CD4-positive, alpha-beta memory T cell (primary cell): ENCODE results near the gene SNED1. TPM values are rescaled to one million over a fixed set of nuclear protein-coding genes. Genes with fewer than 3 reads are reported as not detected.
A peak's percentile ranks its signal among the peaks of the same experiment; 100 is the strongest.

Experiments
- CTCF ChIA-PET: fragments of 350-600 bp; sonication (Branson Sonifier 250); formaldehyde crosslinking; loops from one replicate; lab custom pipeline; 2021; ENCODE audit warnings: inconsistent platforms; ENCODE audit not compliant: partially characterized antibody; lab: Charles Lee
- POLR2A ChIA-PET: fragments of 350-600 bp; sonication (Branson Sonifier 250); formaldehyde crosslinking; loops from one replicate; lab custom pipeline; 2021; ENCODE audit not compliant: partially characterized antibody; lab: Charles Lee
- DNase-seq, 5 donors: peaks; one replicate each; pipeline versions ENCODE4 v3.0.0 to v3.0.0-alpha.2; 2020 to 2022; ENCODE audit warnings: mixed read lengths in 1 of 5
- H3K27ac ChIP-seq: one replicate; pipeline ENCODE4 v1.7.0; 2013; ENCODE audit warnings: low read depth, low read length
- H3K27me3 ChIP-seq: 2 replicates; pipeline ENCODE4 v1.7.0; 2013; ENCODE audit warnings: mild to moderate bottlenecking, low read length, moderate library complexity; ENCODE audit not compliant: insufficient read depth
- H3K36me3 ChIP-seq: 2 replicates; pipeline ENCODE4 v1.7.0; 2013; ENCODE audit warnings: mild to moderate bottlenecking, low read length, moderate library complexity; ENCODE audit not compliant: insufficient read depth
- H3K4me1 ChIP-seq: 2 replicates; pipeline ENCODE4 v1.7.0; 2013; ENCODE audit warnings: mild to moderate bottlenecking, low read length, moderate library complexity; ENCODE audit not compliant: insufficient read depth
- H3K4me3 ChIP-seq, 2 donors: one replicate each; pipeline ENCODE4 v1.7.0; 2013; ENCODE audit warnings: low read length in 2 of 2, mild to moderate bottlenecking in 1 of 2
- H3K9me3 ChIP-seq, 2 donors: one replicate each; pipeline ENCODE4 v1.7.0; 2013; ENCODE audit warnings: low read length in 2 of 2, control low read depth in 1 of 2; ENCODE audit not compliant: control insufficient read depth in 1 of 2
- H3K27ac Mint-ChIP-seq, 7 donors: one replicate each; pipeline ENCODE4 v1.8.0; 2020 to 2021; ENCODE audit warnings: mixed read lengths in 7 of 7, mild to moderate bottlenecking in 6 of 7, inconsistent platforms in 3 of 7, moderate library complexity in 3 of 7
- H3K27me3 Mint-ChIP-seq, 2 donors: one replicate each; pipeline ENCODE4 v1.8.0; 2020 to 2021; ENCODE audit warnings: mixed read lengths in 2 of 2
- H3K36me3 Mint-ChIP-seq, 2 donors: one replicate each; pipeline ENCODE4 v1.8.0; 2020 to 2021; ENCODE audit warnings: mixed read lengths in 2 of 2, inconsistent platforms in 1 of 2, mild to moderate bottlenecking in 1 of 2
- H3K4me1 Mint-ChIP-seq, 4 donors: one replicate each; pipeline ENCODE4 v1.8.0; 2020 to 2021; ENCODE audit warnings: mixed read lengths in 4 of 4, mild to moderate bottlenecking in 1 of 4
- H3K4me3 Mint-ChIP-seq, 8 donors: one replicate each; pipeline ENCODE4 v1.8.0; 2020 to 2021; ENCODE audit warnings: mixed read lengths in 8 of 8, mild to moderate bottlenecking in 7 of 8, moderate library complexity in 6 of 8, inconsistent platforms in 3 of 8
- H3K9me3 Mint-ChIP-seq, 8 donors: one replicate each; pipeline ENCODE4 v1.8.0; 2020 to 2021; ENCODE audit warnings: mixed read lengths in 8 of 8, mild to moderate bottlenecking in 5 of 8, inconsistent platforms in 3 of 8, moderate library complexity in 1 of 8
- intact Hi-C: fragments of 100-400 bp; cut with micrococcal nuclease; formaldehyde crosslinking; loops from one replicate; pipeline ENCODE4 v1.15.1; 2023
- polyA plus RNA-seq, 2 donors: library from polyadenylated mRNA; unstranded; fragments of 300-500 nt; fragmentation: Illumina TruSeq; gene quantifications; one replicate each; pipeline ENCODE4 v1.2.3, GENCODE V29; 2021
- total RNA-seq, 2 experiments: library from RNA; stranded (reverse); gene quantifications; one replicate each; pipeline ENCODE4 v1.2.3, GENCODE V29; 2021

SNED1 gene
- total and polyA plus RNA-seq, 4 experiments from 2014 or later, result 1.6 to 90.1 (median 44.2) TPM

DNA sequence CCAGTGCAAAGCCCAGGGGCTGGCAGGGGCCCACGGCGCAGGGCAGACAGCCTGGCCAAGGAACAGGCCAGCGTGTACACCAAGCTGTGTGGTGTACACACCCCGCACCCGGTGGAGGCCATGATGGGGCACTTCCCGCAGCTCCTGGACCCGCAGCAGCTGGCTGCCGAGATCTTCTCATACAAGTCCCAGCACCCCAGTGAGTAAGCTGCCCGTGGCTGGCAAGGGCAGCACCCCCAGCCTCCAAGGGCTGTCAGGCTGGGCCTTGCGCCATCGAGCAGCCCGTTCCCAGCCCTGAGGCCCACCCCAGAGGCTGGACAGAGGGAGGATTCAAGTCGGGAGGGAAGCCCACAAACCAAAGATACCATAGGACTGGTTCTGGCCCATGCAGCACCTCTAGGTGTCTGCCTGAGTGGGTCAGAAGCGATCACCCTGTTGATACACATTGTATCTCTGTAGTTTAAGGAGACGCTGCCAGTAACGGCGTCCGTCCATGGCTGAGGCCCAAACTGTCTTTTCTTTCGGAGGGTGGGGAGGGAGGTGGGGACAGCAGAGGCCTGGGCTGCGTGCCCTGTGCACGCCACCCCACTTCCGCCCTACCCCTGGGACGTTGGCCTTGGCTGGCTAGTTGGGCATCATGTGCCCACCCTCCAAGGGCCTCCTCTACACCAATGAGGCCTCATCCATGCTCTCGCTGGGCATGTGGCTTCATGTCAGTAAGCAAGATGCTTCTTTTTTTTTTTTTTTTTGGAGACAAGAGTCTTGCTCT lies 120.5 kb downstream of the SNED1 start:
- Mint-ChIP-seq H3K27ac (no peak overlapping the region), H3K36me3 (peaks cover 44 to 61% of the 10 kb centered on the region in 2 donors), H3K4me3 (no peak overlapping the region), H3K4me1 (peaks cover 4 to 20% (median 8%) of the 10 kb centered on the region in 4 donors), H3K9me3 (no peaks in the 10 kb centered on the region), H3K27me3 (no peaks in the 10 kb centered on the region)
- no peak for DNase-seq
- Histone ChIP-seq H3K27ac (no peak overlapping the region), H3K27me3 (no peaks in the 10 kb centered on the region), H3K9me3 (no peaks in the 10 kb centered on the region), H3K4me3 (no peak overlapping the region), H3K36me3 (peaks cover 10% of the 10 kb centered on the region), H3K4me1 (peaks cover 5% of the 10 kb centered on the region)
- intact Hi-C loops, result no loop called here
- CTCF ChIA-PET, result no interaction called here
- POLR2A ChIA-PET, result no interaction called here

DNA sequence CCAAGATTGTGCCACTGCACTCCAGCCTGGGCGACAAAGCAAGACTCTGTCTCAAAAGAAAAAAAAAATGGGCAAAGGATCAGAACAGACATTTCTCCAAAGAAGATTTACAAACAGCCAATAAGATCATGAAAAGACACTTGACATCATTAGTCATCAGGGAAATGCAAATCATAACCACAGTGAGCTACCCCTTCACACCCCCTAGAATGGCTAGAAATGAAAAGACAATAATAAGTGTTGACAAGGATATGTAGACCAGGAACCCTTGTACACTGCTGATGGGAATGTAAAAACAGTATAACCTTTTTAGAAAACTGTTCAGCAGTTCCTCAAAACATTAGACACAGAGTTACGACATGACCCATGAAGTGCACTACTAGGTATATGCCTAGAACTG lies 122.0 kb downstream of the SNED1 start:
- H3K36me3 Mint-ChIP-seq, result peaks cover 36 to 50% of the 10 kb centered on the region in 2 donors
- peaks cover 6 to 21% (median 13%) of the 10 kb centered on the region in 4 donors for H3K4me1 Mint-ChIP-seq
- Histone ChIP-seq H3K27me3 (no peaks in the 10 kb centered on the region), H3K4me3 (no peak overlapping the region), H3K36me3 (peaks cover 13% of the 10 kb centered on the region), H3K4me1 (peaks cover 14% of the 10 kb centered on the region), H3K9me3 (no peaks in the 10 kb centered on the region), H3K27ac (no peak overlapping the region)
- CTCF ChIA-PET, result no interaction called here
- H3K4me3 Mint-ChIP-seq, result no peak overlapping the region
- no peak overlapping the region for H3K27ac Mint-ChIP-seq
- no peaks in the 10 kb centered on the region for H3K9me3 Mint-ChIP-seq
- H3K27me3 Mint-ChIP-seq, result no peaks in the 10 kb centered on the region
- POLR2A ChIA-PET, result interaction anchor here (0.6 kb wide), 1 partner anchor 18 kb away, joined by 3 read pairs; no protein-coding TSS in a partner anchor
- no peak for DNase-seq
- intact Hi-C loops, result no loop called here

DNA sequence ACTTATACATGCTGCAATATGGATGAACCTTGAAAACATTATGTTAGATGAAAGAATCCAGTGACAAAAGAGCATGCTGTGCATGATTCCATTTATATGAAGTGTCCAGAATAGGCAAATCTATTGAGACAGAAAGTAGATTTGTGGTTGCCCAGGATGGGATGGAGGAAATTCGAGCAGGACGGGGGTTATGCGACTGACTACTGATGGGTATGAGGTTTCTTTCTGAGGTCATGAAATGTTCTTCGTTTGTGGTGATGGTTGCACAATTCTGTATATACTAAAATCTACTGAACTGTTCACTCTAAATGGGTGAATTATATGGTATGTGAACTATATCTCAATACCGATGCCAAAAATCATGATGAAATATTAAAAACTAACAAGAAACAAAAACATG lies 122.6 kb downstream of the SNED1 start:
- Mint-ChIP-seq H3K27ac (peak overlapping the region in 3 of 7 donors; percentile 2 to 85 (median 18)), H3K4me3 (no peak overlapping the region), H3K27me3 (no peaks in the 10 kb centered on the region), H3K36me3 (peaks cover 34 to 50% of the 10 kb centered on the region in 2 donors), H3K4me1 (peaks cover 6 to 22% (median 16%) of the 10 kb centered on the region in 4 donors), H3K9me3 (no peaks in the 10 kb centered on the region)
- Histone ChIP-seq H3K27ac (no peak overlapping the region), H3K27me3 (no peaks in the 10 kb centered on the region), H3K4me3 (no peak overlapping the region), H3K36me3 (peaks cover 13% of the 10 kb centered on the region), H3K4me1 (peaks cover 19% of the 10 kb centered on the region), H3K9me3 (no peaks in the 10 kb centered on the region)
- DNase-seq, result no peak
- CTCF ChIA-PET, result interaction anchor here (1.3 kb wide), 1 partner anchor 28 kb away, joined by 6 read pairs; the partner anchor contains the start of gene PASK
- intact Hi-C loops, result no loop called here
- POLR2A ChIA-PET, result interaction anchor here (0.6 to 1.3 kb wide), 3 partner anchors 8 to 19 kb away, joined by 3 to 5 read pairs (median 5); partner anchors contain the start of gene MTERF4

DNA sequence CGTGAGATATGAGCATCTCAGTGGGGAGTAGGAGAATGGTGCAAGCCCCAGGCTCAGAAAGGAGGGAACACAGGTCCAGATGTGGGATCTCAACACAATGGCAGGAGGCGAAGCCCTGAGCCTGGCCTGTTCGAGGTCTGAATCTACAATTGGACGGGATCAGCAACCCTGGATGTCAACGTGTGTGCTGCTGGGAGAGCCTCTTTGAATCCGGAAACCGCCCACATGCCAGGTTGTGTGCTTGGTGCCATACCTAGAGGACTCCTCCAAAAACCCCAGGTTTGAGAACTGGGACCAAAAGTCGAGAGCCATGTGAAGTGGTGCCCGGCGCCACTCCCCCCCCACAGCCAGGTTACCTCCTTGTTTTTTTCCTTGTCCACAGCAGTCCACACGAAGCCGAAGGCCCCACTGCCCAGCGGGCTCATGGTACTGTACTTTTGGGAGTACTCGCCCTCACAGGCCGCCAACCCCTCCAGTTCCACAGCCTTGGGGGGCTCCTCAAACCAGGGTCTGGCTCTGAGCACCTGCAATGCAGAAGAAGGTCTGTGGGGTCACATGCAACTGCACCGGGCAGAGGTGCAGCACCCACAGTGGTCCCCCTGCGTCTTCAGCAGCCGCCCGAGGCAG lies 124.1 kb downstream of the SNED1 start:
- Mint-ChIP-seq H3K4me1 (peaks cover 11 to 27% (median 23%) of the 10 kb centered on the region in 4 donors), H3K36me3 (peaks cover 23 to 39% of the 10 kb centered on the region in 2 donors), H3K9me3 (no peaks in the 10 kb centered on the region), H3K4me3 (no peak overlapping the region), H3K27ac (peak overlapping the region in 4 of 7 donors; percentile 63 to 82 (median 81)), H3K27me3 (no peaks in the 10 kb centered on the region)
- POLR2A ChIA-PET, result interaction anchor here (0.6 to 1.3 kb wide), 2 partner anchors 14 to 20 kb away, joined by 3 to 5 read pairs; partner anchors contain the start of gene MTERF4
- Histone ChIP-seq H3K4me1 (peaks cover 34% of the 10 kb centered on the region), H3K9me3 (no peaks in the 10 kb centered on the region), H3K27me3 (no peaks in the 10 kb centered on the region), H3K4me3 (no peak overlapping the region), H3K27ac (no peak overlapping the region), H3K36me3 (peaks cover 8% of the 10 kb centered on the region)
- intact Hi-C loops, result no loop called here
- DNase-seq, result no peak
- CTCF ChIA-PET, result interaction anchor here (1.3 to 1.7 kb wide), 2 partner anchors 9 to 27 kb away, joined by 5 to 6 read pairs; partner anchors contain the start of gene PASK

DNA sequence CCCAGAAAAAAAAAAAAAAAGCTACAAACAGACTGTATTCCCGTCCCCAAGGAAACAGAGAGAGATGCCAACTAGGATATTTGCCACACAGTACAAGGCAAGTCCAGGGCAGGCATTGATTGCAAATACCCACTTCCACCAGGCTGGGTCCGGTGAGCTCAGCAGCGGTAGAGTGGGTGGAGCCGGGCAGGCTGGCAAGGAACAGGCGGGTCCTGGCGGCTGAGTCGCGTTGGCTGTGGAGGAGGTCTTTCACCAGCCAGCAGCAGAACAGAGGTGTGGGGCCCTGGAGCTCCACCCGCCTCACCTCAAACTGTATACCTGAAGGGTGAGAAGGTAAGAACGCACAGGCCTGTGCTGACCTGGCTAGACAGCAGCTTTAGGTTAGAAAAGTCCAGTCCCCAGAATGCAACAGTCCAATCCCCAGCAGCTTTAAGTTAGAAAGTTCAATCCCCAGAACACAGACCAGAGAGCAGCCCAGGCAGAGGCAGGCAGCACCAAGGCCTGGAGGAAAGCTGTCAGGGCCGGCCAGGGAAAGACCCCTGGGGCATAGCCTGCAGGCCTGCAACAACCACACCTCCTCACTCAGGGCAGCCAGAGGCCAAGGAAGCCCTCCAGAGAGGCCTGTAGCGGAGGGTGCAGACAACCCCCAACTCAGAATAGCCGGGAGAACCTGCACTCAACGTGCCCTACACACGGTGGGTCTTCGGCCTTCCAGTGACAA lies 125.6 kb downstream of the SNED1 start:
- POLR2A ChIA-PET, result interaction anchor here (0.7 to 7.4 kb wide), 13 partner anchors 8 to 45 kb away, joined by 3 to 72 read pairs (median 4); partner anchors contain the start of genes MTERF4, PASK and PPP1R7
- H3K9me3 Mint-ChIP-seq, result no peaks in the 10 kb centered on the region
- no peak overlapping the region for H3K4me3 ChIP-seq
- H3K4me1 ChIP-seq, result peaks cover 47% of the 10 kb centered on the region
- no peaks in the 10 kb centered on the region for H3K27me3 Mint-ChIP-seq
- CTCF ChIA-PET, result interaction anchor here (1.3 to 1.9 kb wide), 6 partner anchors 11 to 46 kb away, joined by 4 to 10 read pairs (median 8); partner anchors contain the start of genes PASK and PPP1R7
- H3K27ac ChIP-seq, result peak overlapping the region; percentile 29
- H3K27ac Mint-ChIP-seq, result peak overlapping the region; percentile 80 to 95 (median 89)
- intact Hi-C loops, result loop anchor here (2.0 kb wide), 1 partner anchor 13 kb away; no protein-coding TSS in a partner anchor
- H3K36me3 ChIP-seq, result peaks cover 8% of the 10 kb centered on the region
- DNase-seq, result peak; percentile 52 to 74 (median 61)
- peaks cover 14 to 33% of the 10 kb centered on the region in 2 donors for H3K36me3 Mint-ChIP-seq
- H3K4me3 Mint-ChIP-seq, result peak overlapping the region; percentile 43 to 81 (median 70)
- H3K9me3 ChIP-seq, result no peaks in the 10 kb centered on the region
- H3K27me3 ChIP-seq, result no peaks in the 10 kb centered on the region
- peaks cover 21 to 42% (median 33%) of the 10 kb centered on the region in 4 donors for H3K4me1 Mint-ChIP-seq

DNA sequence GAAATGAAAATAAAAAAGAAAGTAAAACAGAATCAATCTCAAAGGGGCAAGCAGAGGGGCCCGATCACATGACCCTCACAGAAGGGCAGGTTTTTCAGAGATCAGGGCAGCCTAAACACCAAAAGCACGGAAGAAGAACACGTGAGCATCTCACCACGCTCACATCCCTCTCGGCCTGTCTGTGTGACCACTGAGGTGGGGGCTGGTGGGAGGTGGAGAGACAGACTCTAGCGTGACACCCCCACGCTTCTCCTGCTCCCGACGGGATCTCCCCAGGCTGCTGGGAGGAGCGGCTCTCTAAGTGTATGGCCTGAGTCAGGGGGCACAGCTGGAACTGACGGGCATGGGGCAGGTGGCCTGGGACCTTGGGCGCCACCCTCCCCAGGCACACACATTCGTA lies 127.2 kb downstream of the SNED1 start:
- Histone ChIP-seq H3K27me3 (no peaks in the 10 kb centered on the region), H3K36me3 (peaks cover 8% of the 10 kb centered on the region), H3K4me3 (no peak overlapping the region), H3K4me1 (peaks cover 54% of the 10 kb centered on the region), H3K27ac (no peak overlapping the region), H3K9me3 (no peaks in the 10 kb centered on the region)
- Mint-ChIP-seq H3K4me1 (peaks cover 21 to 52% (median 35%) of the 10 kb centered on the region in 4 donors), H3K27ac (peak overlapping the region in 4 of 7 donors; percentile 27 to 85 (median 60)), H3K27me3 (no peaks in the 10 kb centered on the region), H3K4me3 (peak overlapping the region in 6 of 8 donors; percentile 10 to 61 (median 40)), H3K9me3 (no peaks in the 10 kb centered on the region), H3K36me3 (peaks cover 9 to 32% of the 10 kb centered on the region in 2 donors)
- POLR2A ChIA-PET, result interaction anchor here (1.9 to 7.4 kb wide), 4 partner anchors 12 to 24 kb away, joined by 8 to 72 read pairs (median 38); partner anchors contain the start of genes MTERF4, PASK and PPP1R7
- intact Hi-C loops, result loop anchor here (2.0 kb wide), 1 partner anchor 15 kb away; no protein-coding TSS in a partner anchor
- CTCF ChIA-PET, result no interaction called here
- DNase-seq, result no peak
